NB4 (cell line): ENCODE results near the gene C9.
A peak's percentile ranks its signal among the peaks of the same experiment; 100 is the strongest.
"Not testable (repeated sequence)": the region's sequence is repeated elsewhere in the genome, so short reads cannot be mapped to it uniquely, and the experiment has no call there.

Experiments
- DNase-seq: peaks from one replicate; pipeline ENCODE4 v3.0.0; 2010; ENCODE audit warnings: low read depth
- H3K4me3 ChIP-seq: one replicate; pipeline ENCODE4 v1.5.1; 2011; ENCODE audit warnings: mild to moderate bottlenecking, low read depth, low read length, moderate library complexity
- CTCF ChIP-seq: IDR thresholded peaks from one replicate; pipeline ENCODE4 v1.5.1; 2012; ENCODE audit warnings: low read depth, low read length
- MAX ChIP-seq: IDR thresholded peaks from 2 replicates; pipeline ENCODE4 v1.6.1; 2011; ENCODE audit warnings: low read depth, low read length
- MYC ChIP-seq: IDR thresholded peaks from 2 replicates; pipeline ENCODE4 v1.6.1; 2011; ENCODE audit warnings: low read depth, low read length
- POLR2A ChIP-seq: IDR thresholded peaks from 2 replicates; pipeline ENCODE4 v1.6.1; 2011; ENCODE audit warnings: mild to moderate bottlenecking; ENCODE audit not compliant: insufficient read length; ENCODE audit errors: extremely low read depth

Gene C9

DNA sequence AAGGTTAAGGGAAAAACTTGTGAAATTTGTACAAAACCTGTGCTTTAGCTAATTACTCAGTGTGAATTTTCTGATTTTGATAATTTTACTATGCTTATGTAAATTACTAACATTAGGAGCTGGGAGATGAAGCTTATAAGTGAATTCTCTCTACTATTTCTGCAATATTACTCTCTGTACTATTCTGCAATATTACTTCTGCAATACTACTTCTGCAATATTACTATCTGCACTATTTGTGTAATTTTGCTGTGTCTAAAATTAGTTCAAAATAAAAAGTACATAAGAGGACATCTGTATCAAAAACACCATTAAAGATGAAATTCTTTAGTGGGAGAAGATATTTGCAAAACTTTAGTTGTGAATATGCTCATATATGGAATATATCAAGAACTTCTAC, 62.9 kb downstream of the C9 start:
- no peak for TF ChIP-seq POLR2A
- no peak for TF ChIP-seq MAX
- no peak for TF ChIP-seq CTCF
- TF ChIP-seq MYC = no peak
- H3K4me3 ChIP-seq = no peak overlapping the region
- no peak for DNase-seq

DNA sequence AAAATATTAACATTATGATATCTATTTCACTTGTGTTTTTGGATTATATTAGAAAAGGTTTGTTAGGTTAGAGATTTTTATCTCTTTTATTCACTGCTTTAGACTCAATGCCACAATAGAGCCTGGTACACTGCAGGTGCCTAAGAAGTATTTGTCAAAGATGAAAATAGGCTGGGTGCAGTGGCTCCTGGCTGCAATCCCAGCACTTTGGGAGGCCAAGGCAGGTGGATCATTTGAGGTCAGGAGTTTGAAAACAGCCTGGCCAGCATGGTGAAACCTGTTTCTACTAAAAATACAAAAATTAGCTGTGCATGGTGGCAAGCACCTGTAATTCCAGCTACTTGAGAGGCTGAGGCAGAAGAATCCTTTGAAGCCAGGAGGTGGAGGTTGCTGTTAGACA, 64.3 kb downstream of the C9 start:
- H3K4me3 ChIP-seq = no peak overlapping the region
- TF ChIP-seq MAX (no peak), POLR2A (no peak), CTCF (no peak), MYC (no peak)
- DNase-seq = no peak

DNA sequence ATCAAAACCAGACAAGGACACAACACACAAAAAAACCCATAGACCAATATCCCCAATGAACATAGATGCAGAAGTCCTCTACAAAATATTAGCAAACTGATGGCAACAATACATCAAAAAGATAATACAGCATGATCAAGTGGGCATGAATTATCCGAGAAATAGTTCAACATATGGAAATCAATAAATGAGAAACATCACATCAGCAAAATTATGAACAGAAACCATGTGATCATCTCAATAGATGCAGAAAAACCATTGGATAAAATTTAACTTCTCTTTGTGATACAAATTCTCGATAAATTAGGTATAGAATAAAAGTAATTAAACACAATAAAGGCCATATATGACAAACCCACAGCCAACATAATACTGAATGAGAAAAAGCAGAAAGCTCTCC, 69.6 kb downstream of the C9 start:
- no peak overlapping the region for H3K4me3 ChIP-seq
- DNase-seq = no peak
- TF ChIP-seq POLR2A (no peak), CTCF (no peak), MAX (no peak), MYC (no peak)

- DNase-seq = no peak
- no peak for TF ChIP-seq MYC
- H3K4me3 ChIP-seq = no peak overlapping the region
These were observed 79.7 kb downstream of the C9 start for GRCh38 chr5:39284552-39284951.

DNA sequence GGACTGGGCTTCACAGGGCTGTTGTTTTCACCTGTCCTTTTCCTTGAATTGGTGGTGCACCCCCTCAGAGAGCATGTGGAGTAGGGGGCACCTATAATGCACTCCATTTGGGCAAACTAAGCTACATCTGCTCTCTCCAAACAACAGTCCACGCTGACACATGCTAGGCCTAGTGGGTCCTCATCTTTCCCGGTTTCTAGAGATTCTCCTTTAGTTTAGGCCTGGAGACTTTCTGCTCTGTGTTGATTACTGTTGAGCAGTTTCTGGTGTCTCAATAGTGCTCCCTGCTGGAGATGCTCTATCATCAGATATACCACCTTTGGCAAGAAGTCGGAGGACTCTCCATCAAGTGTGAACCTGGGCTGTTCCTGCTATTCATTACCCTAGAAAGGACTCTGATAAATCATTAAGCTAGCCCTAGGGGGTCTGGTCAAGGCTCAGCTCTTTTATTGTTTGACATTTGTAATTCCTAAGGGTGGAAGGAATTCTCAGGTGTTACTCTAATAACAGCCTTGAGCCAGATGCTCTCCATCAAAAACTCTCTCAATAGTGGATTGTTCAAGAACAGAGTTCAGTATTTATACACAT, 81.0 kb downstream of the C9 start:
- no peak overlapping the region for H3K4me3 ChIP-seq
- TF ChIP-seq CTCF (peak; percentile 70), MAX (no peak)
- peak; percentile 81 for DNase-seq

- TF ChIP-seq CTCF (no peak), POLR2A (no peak), MAX (no peak), MYC (no peak)
- no peak overlapping the region for H3K4me3 ChIP-seq
- no peak for DNase-seq
These were observed 81.7 kb downstream of the C9 start for GRCh38 chr5:39282561-39282960.

- not testable (repeated sequence) for DNase-seq, H3K4me3 ChIP-seq
These were observed 88.4 kb downstream of the C9 start for GRCh38 chr5:39275865-39276264.
